Neuronal stem cell (in vitro differentiated cells): ENCODE results near the gene HMGB1.
"Not testable (repeated sequence)": the region's sequence is repeated elsewhere in the genome, so short reads cannot be mapped to it uniquely, and the experiment has no call there.

Experiments
- DNase-seq: peaks from one replicate; pipeline ENCODE4 v3.0.0-alpha.2; 2013; ENCODE audit warnings: low spot score
- H2AFZ ChIP-seq: one replicate; pipeline ENCODE4 v1.6.1; 2013; ENCODE audit warnings: mild to moderate bottlenecking, low read length, inconsistent platforms
- H2AK5ac ChIP-seq: 2 replicates; pipeline ENCODE4 v1.6.1; 2013; ENCODE audit warnings: low read depth, mild to moderate bottlenecking, inconsistent platforms, low read length, moderate library complexity, mixed read lengths
- H2BK120ac ChIP-seq: 2 replicates; pipeline ENCODE4 v1.6.1; 2013; ENCODE audit warnings: low read depth, mild to moderate bottlenecking, inconsistent platforms, low read length, moderate library complexity, mixed read lengths
- H2BK12ac ChIP-seq: one replicate; pipeline ENCODE4 v1.6.1; 2013; ENCODE audit warnings: low read length, inconsistent platforms
- H2BK15ac ChIP-seq: 2 replicates; pipeline ENCODE4 v1.6.1; 2013; ENCODE audit warnings: mild to moderate bottlenecking, low read length, inconsistent platforms, mixed read lengths
- H2BK5ac ChIP-seq: one replicate; pipeline ENCODE4 v1.6.1; 2013; ENCODE audit warnings: inconsistent platforms, mild to moderate bottlenecking, low read length, moderate library complexity
- H3K14ac ChIP-seq: one replicate; pipeline ENCODE4 v1.6.1; 2013; ENCODE audit warnings: low read length, inconsistent platforms
- H3K18ac ChIP-seq: 2 replicates; pipeline ENCODE4 v1.6.1; 2013; ENCODE audit warnings: low read length, inconsistent platforms
- H3K23ac ChIP-seq: 2 replicates; pipeline ENCODE4 v1.6.1; 2013; ENCODE audit warnings: low read depth, mild to moderate bottlenecking, mixed read lengths, low read length, inconsistent platforms; ENCODE audit not compliant: poor library complexity
- H3K27ac ChIP-seq: replicated peaks from 3 replicates; pipeline ENCODE4 v1.5.1; 2013; ENCODE audit warnings: low read length, inconsistent platforms
- H3K27me3 ChIP-seq, 3 experiments: 2 replicates each; pipeline ENCODE4 v1.6.1; 2013; ENCODE audit warnings: low read length in 3 of 3, mild to moderate bottlenecking in 2 of 3, inconsistent platforms in 1 of 3, low read depth in 1 of 3, mixed read lengths in 1 of 3, moderate library complexity in 1 of 3; ENCODE audit not compliant: control insufficient read depth in 3 of 3, insufficient read depth in 3 of 3
- H3K36me3 ChIP-seq, 2 donors: replicated peaks in 1 of 2; 2 replicates each; pipeline ENCODE4 v1.6.1; 2013; ENCODE audit warnings: low read length in 2 of 2; ENCODE audit not compliant: control insufficient read depth in 2 of 2, insufficient read depth in 2 of 2
- H3K4ac ChIP-seq: 2 replicates; pipeline ENCODE4 v1.6.1; 2013; ENCODE audit warnings: inconsistent platforms, mild to moderate bottlenecking, low read length, moderate library complexity
- H3K4me1 ChIP-seq, 2 donors: 1 replicate in 1 of 2; 2 replicates in 1 of 2; pipeline ENCODE4 v1.6.1; 2013; ENCODE audit warnings: low read length in 2 of 2, low read depth in 1 of 2; ENCODE audit not compliant: control insufficient read depth in 2 of 2, insufficient read depth in 1 of 2
- H3K4me2 ChIP-seq: one replicate; pipeline ENCODE4 v1.6.1; 2013; ENCODE audit warnings: mild to moderate bottlenecking, low read length, inconsistent platforms; ENCODE audit not compliant: insufficient read depth, poor library complexity, severe bottlenecking
- H3K4me3 ChIP-seq, 2 donors: 2 replicates each; pipeline ENCODE4 v1.5.1; 2013; ENCODE audit warnings: low read length in 2 of 2, mild to moderate bottlenecking in 2 of 2, inconsistent platforms in 1 of 2, moderate library complexity in 1 of 2
- H3K79me1 ChIP-seq: one replicate; pipeline ENCODE4 v1.6.1; 2013; ENCODE audit warnings: low read depth, mild to moderate bottlenecking, inconsistent platforms, low read length, moderate library complexity
- H3K9ac ChIP-seq: one replicate; pipeline ENCODE4 v1.6.1; 2013; ENCODE audit warnings: mild to moderate bottlenecking, low read depth, low read length, inconsistent platforms; ENCODE audit not compliant: poor library complexity
- H3K9me3 ChIP-seq, 2 donors: replicated peaks in 1 of 2; 2 replicates each; pipeline versions ENCODE3 to v1.6.1; 2013; ENCODE audit warnings: low read length in 2 of 2, mild to moderate bottlenecking in 2 of 2, inconsistent platforms in 1 of 2, low read depth in 1 of 2, mixed read lengths in 1 of 2, moderate library complexity in 1 of 2; ENCODE audit not compliant: control insufficient read depth in 2 of 2, insufficient read depth in 1 of 2
- H4K8ac ChIP-seq: one replicate; pipeline ENCODE4 v1.6.1; 2013; ENCODE audit warnings: low read depth, mild to moderate bottlenecking, inconsistent platforms, low read length, moderate library complexity
- H4K91ac ChIP-seq: one replicate; pipeline ENCODE4 v1.6.1; 2013; ENCODE audit warnings: low read length, low read depth, mild to moderate bottlenecking, inconsistent platforms; ENCODE audit not compliant: poor library complexity
- WGBS, 2 donors: extraction: QIAGEN DNeasy Blood & Tissue Kit; methylation state at CpG; one replicate each; pipeline ENCODE4 v1.1.7; 2013; ENCODE audit warnings: missing lambda C conversion rate in 2 of 2, mixed read lengths in 1 of 2; ENCODE audit not compliant: insufficient read length in 2 of 2, insufficient replicate concordance in 1 of 2; ENCODE audit errors: extremely low coverage in 2 of 2; 5-methylcytosine and 5-hydroxymethylcytosine counted together

Gene HMGB1

DNA sequence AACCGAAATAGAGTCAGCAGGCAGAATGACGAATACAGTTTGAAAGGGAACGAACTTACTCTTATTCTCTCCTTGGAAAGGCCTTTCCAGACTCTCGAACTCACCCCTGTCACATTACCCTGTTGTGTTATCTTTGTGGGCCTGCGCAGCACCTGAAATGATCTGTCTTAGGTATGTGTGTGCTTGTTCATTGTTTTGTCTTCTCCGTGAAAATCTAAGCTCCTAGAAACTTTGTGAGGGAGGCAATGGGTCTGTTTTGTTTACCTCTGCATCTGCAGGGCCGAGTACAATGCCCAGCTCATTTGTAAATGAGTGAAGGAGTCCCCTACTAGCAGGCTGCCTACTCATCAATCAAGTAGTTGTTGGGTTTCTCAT is 19.6 kb downstream of the HMGB1 start:
- Histone ChIP-seq H2BK120ac (no peak overlapping the region), H4K8ac (no peak overlapping the region), H3K4me1 (peaks cover 3 to 9% of the 10 kb centered on the region in 2 donors), H3K36me3 (no peaks in the 10 kb centered on the region), H3K23ac (no peak overlapping the region), H3K9ac (no peak overlapping the region), H2BK15ac (no peak overlapping the region), H3K18ac (no peak overlapping the region), H3K27ac (peak overlapping the region; percentile 21), H2AFZ (peak overlapping the region; percentile 85), H4K91ac (no peak overlapping the region), H3K4me3 (peak overlapping the region in 1 of 2 donors; percentile 0), H3K4ac (no peak overlapping the region), H2BK12ac (no peak overlapping the region), H3K27me3 (no peaks in the 10 kb centered on the region), H2BK5ac (no peak overlapping the region), H3K79me1 (no peaks in the 10 kb centered on the region), H3K4me2 (peak overlapping the region; percentile 34), H3K14ac (no peak overlapping the region), H2AK5ac (no peak overlapping the region), H3K9me3 (no peaks in the 10 kb centered on the region)
- WGBS, 2 donors, result no CpG with 5 or more reads among the region's 7 CpGs
- no peak for DNase-seq

DNA sequence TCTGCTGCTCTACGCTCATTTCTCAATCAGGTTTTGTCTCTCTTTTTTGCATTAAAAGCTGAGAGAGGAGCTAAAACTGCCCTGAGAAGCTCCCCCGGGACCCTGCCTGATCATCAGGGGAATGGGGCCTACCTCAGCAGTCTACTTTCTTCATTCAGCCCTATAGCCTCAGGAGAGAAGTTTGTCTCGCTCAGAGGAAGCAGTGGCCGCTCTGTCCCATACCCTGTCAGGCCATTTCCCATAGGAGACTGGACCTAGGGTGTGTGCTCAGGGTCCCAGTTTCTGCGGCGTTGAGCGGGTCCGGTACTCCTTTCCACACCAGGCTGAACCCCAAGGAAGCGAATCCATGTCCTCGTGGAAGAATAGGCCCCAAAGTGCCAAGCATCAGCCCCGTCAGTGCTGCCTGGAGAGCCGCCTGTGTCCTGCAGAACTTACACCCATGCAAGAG is 21.8 kb downstream of the HMGB1 start:
- Histone ChIP-seq H3K79me1 (no peaks in the 10 kb centered on the region), H2AFZ (no peak overlapping the region), H3K27me3 (no peaks in the 10 kb centered on the region), H3K4me1 (peaks cover 3 to 9% of the 10 kb centered on the region in 2 donors), H3K14ac (no peak overlapping the region), H2AK5ac (no peak overlapping the region), H3K4me3 (no peak overlapping the region), H3K23ac (no peak overlapping the region), H3K9ac (no peak overlapping the region), H2BK5ac (no peak overlapping the region), H3K27ac (no peak overlapping the region), H3K4ac (no peak overlapping the region), H3K36me3 (no peaks in the 10 kb centered on the region), H2BK120ac (no peak overlapping the region), H2BK12ac (peak overlapping the region; percentile 76), H3K18ac (no peak overlapping the region), H4K8ac (no peak overlapping the region), H3K9me3 (no peaks in the 10 kb centered on the region), H2BK15ac (no peak overlapping the region), H4K91ac (peak overlapping the region; percentile 1), H3K4me2 (no peak overlapping the region)
- no CpG with 5 or more reads among the region's 12 CpGs for WGBS, 2 donors
- DNase-seq, result no peak

- H3K9ac ChIP-seq, H3K4me1 ChIP-seq, H3K23ac ChIP-seq, H2AK5ac ChIP-seq, H3K4ac ChIP-seq, H2BK15ac ChIP-seq, H2BK5ac ChIP-seq, H4K91ac ChIP-seq, H2AFZ ChIP-seq, H3K36me3 ChIP-seq, H3K79me1 ChIP-seq, H3K4me3 ChIP-seq, H3K14ac ChIP-seq, H3K4me2 ChIP-seq, H3K9me3 ChIP-seq, DNase-seq, H2BK12ac ChIP-seq, H3K27me3 ChIP-seq, H4K8ac ChIP-seq, H3K27ac ChIP-seq, H3K18ac ChIP-seq, H2BK120ac ChIP-seq: not testable (repeated sequence)
- no CpG with 5 or more reads among the region's 3 CpGs for WGBS, 2 donors
Observed at GRCh38 chr13:30443491-30443890, 22.2 kb downstream of the HMGB1 start.

GRCh38 chr13:30442926-30443325 is 22.8 kb downstream of the HMGB1 start:
- Histone ChIP-seq H2AFZ (no peak overlapping the region), H3K23ac (no peak overlapping the region), H3K27me3 (peaks cover 0 to 7% (median 0%) of the 10 kb centered on the region in 3 experiments), H3K4ac (no peak overlapping the region), H2AK5ac (no peak overlapping the region), H3K9ac (no peak overlapping the region), H2BK12ac (no peak overlapping the region), H2BK5ac (no peak overlapping the region), H2BK15ac (no peak overlapping the region), H4K8ac (no peak overlapping the region), H3K27ac (no peak overlapping the region), H3K79me1 (no peaks in the 10 kb centered on the region), H3K36me3 (no peaks in the 10 kb centered on the region), H3K18ac (no peak overlapping the region), H3K4me1 (peaks cover 3 to 9% of the 10 kb centered on the region in 2 donors), H3K4me2 (no peak overlapping the region), H3K14ac (no peak overlapping the region), H4K91ac (no peak overlapping the region), H2BK120ac (no peak overlapping the region), H3K4me3 (no peak overlapping the region), H3K9me3 (no peaks in the 10 kb centered on the region)
- no peak for DNase-seq
- WGBS, 2 donors, result no CpG with 5 or more reads among the region's 5 CpGs
